ENCODE data around the gene ADGRG7. TPM values are rescaled to one million over a fixed set of nuclear protein-coding genes. Genes with fewer than 3 reads are reported as not detected.

The ADGRG7 gene
- polyA plus RNA-seq, 1 donor (not counting 4 experiments of a cell fraction or from before 2014, with no cell fraction given) = 0.03 TPM

DNA sequence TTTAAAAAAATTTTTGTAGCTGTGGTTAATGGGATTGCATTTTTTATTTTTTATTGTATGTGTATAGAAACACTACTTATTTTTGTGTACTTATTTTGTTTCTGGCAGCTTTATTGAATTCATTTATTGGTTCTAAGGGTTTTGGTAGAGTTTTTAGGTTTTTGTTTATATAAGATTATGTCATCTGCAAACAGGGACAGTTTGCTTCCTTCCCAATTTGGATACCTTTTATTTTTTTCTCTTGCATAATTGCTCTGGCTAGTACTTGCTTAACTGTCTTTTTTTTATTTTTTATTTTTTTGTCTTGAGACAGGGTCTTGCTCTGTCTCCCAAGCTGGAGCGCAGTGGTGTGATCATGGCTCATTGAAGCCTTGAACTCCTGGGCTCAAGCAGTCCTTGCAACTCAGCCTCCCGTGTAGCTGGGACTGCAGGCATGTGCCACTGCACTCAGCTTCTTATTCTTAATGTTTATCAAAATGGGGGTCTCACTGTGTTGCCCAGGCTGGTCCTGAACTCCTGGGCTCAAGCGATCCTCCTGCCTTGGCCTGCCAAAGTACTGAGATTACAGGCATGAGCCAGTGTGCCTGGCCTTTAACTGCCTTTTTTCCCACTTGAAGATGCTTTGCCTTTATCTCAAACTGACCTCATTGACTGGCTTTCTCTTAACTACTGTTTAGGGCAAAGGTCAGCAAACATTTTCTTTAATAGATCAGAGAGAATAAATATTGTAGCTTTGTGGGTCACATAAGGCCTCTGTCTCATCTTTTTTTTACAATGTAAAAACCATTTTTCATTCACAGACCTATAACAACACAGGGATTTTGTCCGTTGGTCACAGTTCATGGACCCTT, 108.5 kb downstream of the ADGRG7 start:
- Histone ChIP-seq H3K4me1 (ENCODE audit: control insufficient read depth, extremely low read depth, insufficient read depth, low read length) (no peaks in the 10 kb centered on the region), H2AFZ (ENCODE audit: control insufficient read depth, low read length) (no peak overlapping the region), H3K9me1 (ENCODE audit: control insufficient read depth, extremely low read depth, insufficient read depth, low read length) (no peaks in the 10 kb centered on the region), H3K79me2 (ENCODE audit: control insufficient read depth, insufficient read depth, low read length) (peaks cover 90% of the 10 kb centered on the region), H3K36me3 (ENCODE audit: control insufficient read depth in 2 of 2, extremely low read depth in 1 of 2, insufficient read depth in 2 of 2, low read length in 2 of 2) (peaks cover 12 to 34% of the 10 kb centered on the region in 2 experiments), H3K27me3 (ENCODE audit: control insufficient read depth, extremely low read depth, insufficient read depth, low read length) (no peaks in the 10 kb centered on the region), H3K4me3 (ENCODE audit: control insufficient read depth in 2 of 3, extremely low read depth in 1 of 3, insufficient read depth in 2 of 3, low read depth in 1 of 3, low read length in 3 of 3) (no peak overlapping the region), H3K9me3 (ENCODE audit: control insufficient read depth, low read depth, low read length) (no peaks in the 10 kb centered on the region), H3K4me2 (ENCODE audit: control insufficient read depth, extremely low read depth, insufficient read depth, low read depth, low read length) (no peak overlapping the region), H3K27ac (ENCODE audit: control insufficient read depth, insufficient read depth, low read length) (no peak overlapping the region), H4K20me1 (ENCODE audit: control insufficient read depth, extremely low read depth, insufficient read depth, low read length) (peaks cover 15% of the 10 kb centered on the region), H3K9ac (ENCODE audit: control insufficient read depth, extremely low read depth, insufficient read depth, low read length) (no peak overlapping the region)
- no peak for FAIRE-seq
- no peak for DNase-seq (ENCODE audit: low read depth, low spot score)
- dilution Hi-C loops (cut with MboI; ENCODE audit: extremely low pct_ligation_motif_present, low sequenced_read_pairs) = no loop called here
- no peak for TF ChIP-seq EZH2 (IDR thresholded peaks at IDR 0.05; ENCODE audit: low read length)
- TF ChIP-seq, protein P1, sequence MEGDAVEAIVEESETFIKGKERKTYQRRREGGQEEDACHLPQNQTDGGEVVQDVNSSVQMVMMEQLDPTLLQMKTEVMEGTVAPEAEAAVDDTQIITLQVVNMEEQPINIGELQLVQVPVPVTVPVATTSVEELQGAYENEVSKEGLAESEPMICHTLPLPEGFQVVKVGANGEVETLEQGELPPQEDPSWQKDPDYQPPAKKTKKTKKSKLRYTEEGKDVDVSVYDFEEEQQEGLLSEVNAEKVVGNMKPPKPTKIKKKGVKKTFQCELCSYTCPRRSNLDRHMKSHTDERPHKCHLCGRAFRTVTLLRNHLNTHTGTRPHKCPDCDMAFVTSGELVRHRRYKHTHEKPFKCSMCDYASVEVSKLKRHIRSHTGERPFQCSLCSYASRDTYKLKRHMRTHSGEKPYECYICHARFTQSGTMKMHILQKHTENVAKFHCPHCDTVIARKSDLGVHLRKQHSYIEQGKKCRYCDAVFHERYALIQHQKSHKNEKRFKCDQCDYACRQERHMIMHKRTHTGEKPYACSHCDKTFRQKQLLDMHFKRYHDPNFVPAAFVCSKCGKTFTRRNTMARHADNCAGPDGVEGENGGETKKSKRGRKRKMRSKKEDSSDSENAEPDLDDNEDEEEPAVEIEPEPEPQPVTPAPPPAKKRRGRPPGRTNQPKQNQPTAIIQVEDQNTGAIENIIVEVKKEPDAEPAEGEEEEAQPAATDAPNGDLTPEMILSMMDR (optimal IDR thresholded peaks at IDR 0.05 in 1 of 3, IDR thresholded peaks at IDR 0.05 in 1 of 3, conservative IDR thresholded peaks at IDR 0.05 in 1 of 3; ENCODE audit: extremely low read depth in 1 of 3, insufficient read depth in 2 of 3, low read length in 3 of 3) = no peak

DNA sequence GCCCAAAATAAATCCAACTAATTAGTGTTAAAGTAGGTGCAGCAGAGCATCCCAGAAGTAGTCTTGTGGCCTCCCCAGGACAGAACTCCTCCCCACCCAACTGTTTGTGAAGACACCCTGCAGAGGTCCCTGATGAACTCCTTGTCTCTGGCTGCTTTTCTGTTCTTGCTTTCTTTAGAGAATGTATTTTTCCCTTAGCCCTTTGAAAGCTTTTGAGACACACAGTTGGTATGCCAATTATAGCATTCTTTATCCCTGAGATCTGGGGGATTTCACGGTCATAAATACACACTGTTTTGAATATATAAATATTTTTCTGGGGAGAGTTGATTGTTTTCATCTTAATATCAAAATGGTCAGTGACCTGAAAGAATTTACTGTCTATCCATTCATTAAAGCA, 109.7 kb downstream of the ADGRG7 start:
- H3K9me3 ChIP-seq (ENCODE audit: control insufficient read depth, low read depth, low read length) = no peaks in the 10 kb centered on the region
- peaks cover 83% of the 10 kb centered on the region for H3K79me2 ChIP-seq (ENCODE audit: control insufficient read depth, insufficient read depth, low read length)
- H3K27me3 ChIP-seq (ENCODE audit: control insufficient read depth, extremely low read depth, insufficient read depth, low read length) = no peaks in the 10 kb centered on the region
- no peak for FAIRE-seq
- no peaks in the 10 kb centered on the region for H3K4me1 ChIP-seq (ENCODE audit: control insufficient read depth, extremely low read depth, insufficient read depth, low read length)
- H4K20me1 ChIP-seq (ENCODE audit: control insufficient read depth, extremely low read depth, insufficient read depth, low read length) = peaks cover 15% of the 10 kb centered on the region
- no peak overlapping the region for H3K9ac ChIP-seq (ENCODE audit: control insufficient read depth, extremely low read depth, insufficient read depth, low read length)
- H3K9me1 ChIP-seq (ENCODE audit: control insufficient read depth, extremely low read depth, insufficient read depth, low read length) = no peaks in the 10 kb centered on the region
- no peak overlapping the region for H3K4me3 ChIP-seq (ENCODE audit: control insufficient read depth in 2 of 3, extremely low read depth in 1 of 3, insufficient read depth in 2 of 3, low read depth in 1 of 3, low read length in 3 of 3)
- no peak for DNase-seq (ENCODE audit: low read depth, low spot score)
- no peak overlapping the region for H3K27ac ChIP-seq (ENCODE audit: control insufficient read depth, insufficient read depth, low read length)
- TF ChIP-seq EZH2 (IDR thresholded peaks at IDR 0.05; ENCODE audit: low read length) = no peak
- TF ChIP-seq, protein P1 (optimal IDR thresholded peaks at IDR 0.05 in 1 of 3, IDR thresholded peaks at IDR 0.05 in 1 of 3, conservative IDR thresholded peaks at IDR 0.05 in 1 of 3; ENCODE audit: extremely low read depth in 1 of 3, insufficient read depth in 2 of 3, low read length in 3 of 3) = no peak
- peaks cover 12 to 30% of the 10 kb centered on the region in 2 experiments for H3K36me3 ChIP-seq (ENCODE audit: control insufficient read depth in 2 of 2, extremely low read depth in 1 of 2, insufficient read depth in 2 of 2, low read length in 2 of 2)
- no peak overlapping the region for H3K4me2 ChIP-seq (ENCODE audit: control insufficient read depth, extremely low read depth, insufficient read depth, low read depth, low read length)
- no peak overlapping the region for H2AFZ ChIP-seq (ENCODE audit: control insufficient read depth, low read length)
- dilution Hi-C loops (cut with MboI; ENCODE audit: extremely low pct_ligation_motif_present, low sequenced_read_pairs) = no loop called here

All from keratinocyte (primary cell).